Measurements from ENCODE around the gene ALG14.
A peak's percentile ranks its signal among the peaks of the same experiment; 100 is the strongest.

ALG14 gene

GRCh38 chr1:95116580-95117206, 43.9 kb upstream of the ALG14 start:
- TF ChIP-seq ZFX (IDR thresholded peaks at IDR 0.05) (no peak), CTCF (conservative IDR thresholded peaks at IDR 0.05) (peak; percentile 87)
- peak overlapping the region; percentile 64 for H3K27ac ChIP-seq

- H3K27ac ChIP-seq: no peak overlapping the region
- TF ChIP-seq ZFX (IDR thresholded peaks at IDR 0.05) (no peak), CTCF (conservative IDR thresholded peaks at IDR 0.05) (no peak)
Observed at GRCh38 chr1:95115708-95116137, 43.0 kb upstream of the ALG14 start.

GRCh38 chr1:95113684-95114083, 40.9 kb upstream of the ALG14 start:
- no peak overlapping the region for H3K27ac ChIP-seq
- TF ChIP-seq ZFX (IDR thresholded peaks at IDR 0.05) (no peak), CTCF (conservative IDR thresholded peaks at IDR 0.05) (no peak)

- H3K27ac ChIP-seq: no peak overlapping the region
- TF ChIP-seq ZFX (IDR thresholded peaks at IDR 0.05) (no peak), CTCF (conservative IDR thresholded peaks at IDR 0.05) (no peak)
Observed at GRCh38 chr1:95111014-95111413, 38.3 kb upstream of the ALG14 start.

GRCh38 chr1:95108792-95109191, 36.0 kb upstream of the ALG14 start:
- H3K27ac ChIP-seq: no peak overlapping the region
- TF ChIP-seq ZFX (IDR thresholded peaks at IDR 0.05): no peak

- no peak overlapping the region for H3K27ac ChIP-seq
- TF ChIP-seq CTCF (conservative IDR thresholded peaks at IDR 0.05) (no peak), ZFX (IDR thresholded peaks at IDR 0.05) (no peak)
Observed at GRCh38 chr1:95098196-95098595, 25.4 kb upstream of the ALG14 start.

GRCh38 chr1:95097426-95097825, 24.7 kb upstream of the ALG14 start:
- TF ChIP-seq ZFX (IDR thresholded peaks at IDR 0.05) (no peak), CTCF (conservative IDR thresholded peaks at IDR 0.05) (no peak)
- H3K27ac ChIP-seq: no peak overlapping the region

GRCh38 chr1:95096218-95096841, 23.6 kb upstream of the ALG14 start:
- TF ChIP-seq CTCF (conservative IDR thresholded peaks at IDR 0.05): no peak
- no peak for TF ChIP-seq ZFX (IDR thresholded peaks at IDR 0.05)
- H3K27ac ChIP-seq: no peak overlapping the region; the same call in 1 of the 2 replicates
